HepG2 (cell line): ENCODE results near the gene ZNF211. TPM values are rescaled to one million over a fixed set of nuclear protein-coding genes. Genes with fewer than 3 reads are reported as not detected.

Source experiments
- HNRNPK ChIP-seq: fragments of 200-400 bp; formaldehyde crosslinking; IDR thresholded peaks from 2 replicates; pipeline ENCODE4 v1.6.1; 2018; ENCODE audit warnings: low read length, low read depth, moderate library complexity, mild to moderate bottlenecking; ENCODE audit not compliant: poor library complexity, severe bottlenecking
- KDM3A ChIP-seq: IDR thresholded peaks from 2 replicates; pipeline ENCODE4 v1.6.1; 2018; ENCODE audit warnings: low read depth, missing compliant biosample characterization
- MIER2 ChIP-seq: IDR thresholded peaks from 2 replicates; pipeline ENCODE4 v1.6.1; 2016; ENCODE audit warnings: missing biosample characterization, missing genetic modification reagents
- POGZ ChIP-seq: sonication (generic); formaldehyde crosslinking; IDR thresholded peaks from 2 replicates; pipeline ENCODE4 v1.4.0; 2020; ENCODE audit warnings: mild to moderate bottlenecking, missing genetic modification reagents
- PRPF4 ChIP-seq: fragments of 200-400 bp; formaldehyde crosslinking; IDR thresholded peaks from 2 replicates; pipeline ENCODE4 v1.6.1; 2016; ENCODE audit warnings: low read length, low read depth; ENCODE audit not compliant: poor library complexity, severe bottlenecking
- TOE1 ChIP-seq: sonication (generic); formaldehyde crosslinking; IDR thresholded peaks from 2 replicates; pipeline ENCODE4 v1.4.0; 2020; ENCODE audit warnings: mild to moderate bottlenecking, missing genetic modification reagents
- YY1 ChIP-seq: IDR thresholded peaks from 2 replicates; pipeline ENCODE4 v1.6.1; 2011; ENCODE audit warnings: low read length, low read depth, moderate library complexity, mild to moderate bottlenecking; ENCODE audit not compliant: insufficient read depth, insufficient replicate concordance
- ZFP82 ChIP-seq: sonication (generic); formaldehyde crosslinking; IDR thresholded peaks from 2 replicates; pipeline ENCODE4 v1.5.1; 2020; ENCODE audit warnings: mild to moderate bottlenecking, missing genetic modification reagents, borderline replicate concordance
- ZNF441 ChIP-seq: sonication (generic); formaldehyde crosslinking; IDR thresholded peaks from 2 replicates; pipeline ENCODE4 v1.7.0; 2021; ENCODE audit warnings: missing genetic modification reagents, borderline replicate concordance
- polyA plus RNA-seq, 8 experiments: library from polyadenylated mRNA; depleted of rRNA in 3 of 8; stranded (reverse) in 7 of 8; unstranded in 1 of 8; fragments of >200 nt; fragmentation: Illumina TruSeq in 4 of 8; extraction: Trizol in 4 of 8; gene quantifications; 2 replicates each; pipeline versions ENCODE4 v1.2.1 to v1.2.3, GENCODE V29; 2011 to 2016; ENCODE audit warnings: low read depth in 4 of 8, missing spikeins in 1 of 8, mixed read lengths in 1 of 8; ENCODE audit not compliant: insufficient read depth in 1 of 8
- total RNA-seq, 5 experiments: library from RNA; depleted of rRNA; stranded (reverse); fragments of >200 nt; fragmentation: Illumina TruSeq; extraction: Trizol; gene quantifications; 2 replicates each; pipeline ENCODE4 v1.2.3, GENCODE V29; 2016; ENCODE audit warnings: low read depth in 1 of 5
- TF ChIP-seq, protein P1 (sequence below): IDR thresholded peaks from 2 replicates; pipeline ENCODE4 v1.6.1; 2016; ENCODE audit warnings: low read depth, borderline replicate concordance
- TF ChIP-seq, protein P2 (sequence below): sonication (generic); formaldehyde crosslinking; IDR thresholded peaks from 2 replicates; pipeline ENCODE4 v1.5.1; 2020; ENCODE audit warnings: mild to moderate bottlenecking, missing genetic modification reagents, borderline replicate concordance
- TF ChIP-seq, protein P3 (sequence below): sonication (generic); formaldehyde crosslinking; IDR thresholded peaks from 2 replicates; pipeline ENCODE4 v1.9.0; 2022; ENCODE audit warnings: missing genetic modification reagents, mild to moderate bottlenecking, borderline replicate concordance
- TF ChIP-seq, protein P4 (sequence below), 2 experiments: fragments of 450-650 bp in 1 of 2; sonication (generic) in 1 of 2; formaldehyde crosslinking; IDR thresholded peaks; 2 replicates each; pipeline versions ENCODE4 v1.5.0 to v1.8.0; 2020 to 2022; ENCODE audit warnings: mild to moderate bottlenecking in 1 of 2, missing genetic modification reagents in 1 of 2
- TF ChIP-seq, protein P5 (sequence below): sonication (generic); formaldehyde crosslinking; IDR thresholded peaks from 2 replicates; pipeline ENCODE4 v1.4.0; 2020; ENCODE audit warnings: missing genetic modification reagents, borderline replicate concordance
- TF ChIP-seq, protein P6 (sequence below): IDR thresholded peaks from 2 replicates; pipeline ENCODE4 v1.6.1; 2016; ENCODE audit warnings: low read depth

Gene ZNF211
- total and polyA plus RNA-seq, 2 of the 13 experiments (the other 11 are each of a cell fraction or from before 2014, with no cell fraction given) = 9.9 to 11.2 TPM

DNA sequence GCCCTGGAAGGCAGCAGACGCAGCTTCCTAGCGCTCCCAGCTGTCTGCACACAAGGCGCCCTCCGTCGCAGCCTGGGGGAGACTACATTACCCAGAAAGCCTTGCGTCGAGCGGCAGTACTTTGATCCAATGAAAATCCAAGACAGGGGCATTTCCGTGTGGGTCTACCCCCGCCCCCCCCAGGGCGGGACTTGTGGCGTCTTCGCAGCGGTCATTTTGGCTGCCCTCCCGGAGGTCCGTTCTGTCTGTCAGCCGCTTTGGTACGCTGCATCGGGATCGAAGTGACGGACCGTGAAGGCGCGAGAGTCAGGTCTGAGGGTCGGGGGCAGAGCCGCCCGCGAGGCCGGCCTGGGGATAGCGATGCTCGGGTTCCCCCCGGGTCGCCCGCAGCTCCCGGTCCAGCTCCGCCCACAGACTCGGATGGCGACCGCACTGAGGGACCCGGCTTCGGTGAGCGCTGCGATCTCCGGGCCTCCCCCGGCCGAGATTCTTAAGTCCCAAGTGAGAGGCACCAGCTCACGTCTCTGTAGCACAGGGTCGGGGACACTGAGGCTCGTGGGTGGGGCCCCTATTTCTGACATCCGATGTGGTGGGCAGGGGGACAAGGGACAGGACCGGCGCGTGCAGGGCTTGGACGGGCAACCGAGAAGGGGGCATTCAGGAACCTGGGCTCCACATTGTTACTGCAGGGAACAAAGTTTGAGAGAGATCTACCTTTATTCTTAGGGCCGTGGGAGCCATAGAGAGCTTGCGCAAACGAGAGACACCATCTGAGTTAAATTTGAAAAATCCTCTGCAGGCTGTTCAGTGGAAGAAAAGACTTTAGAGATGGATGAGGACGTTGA is at the start of gene ZNF211 (continued):
- TF ChIP-seq, protein P1, sequence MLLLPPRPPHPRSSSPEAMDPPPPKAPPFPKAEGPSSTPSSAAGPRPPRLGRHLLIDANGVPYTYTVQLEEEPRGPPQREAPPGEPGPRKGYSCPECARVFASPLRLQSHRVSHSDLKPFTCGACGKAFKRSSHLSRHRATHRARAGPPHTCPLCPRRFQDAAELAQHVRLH (CRISPR knock-in tag) = 0 out of 2 replicates have a peak, but pooled peaks have one; percentile 71
- TF ChIP-seq TOE1 (CRISPR knock-in tag) = no peak
- no peak for TF ChIP-seq PRPF4
- TF ChIP-seq, protein P2, sequence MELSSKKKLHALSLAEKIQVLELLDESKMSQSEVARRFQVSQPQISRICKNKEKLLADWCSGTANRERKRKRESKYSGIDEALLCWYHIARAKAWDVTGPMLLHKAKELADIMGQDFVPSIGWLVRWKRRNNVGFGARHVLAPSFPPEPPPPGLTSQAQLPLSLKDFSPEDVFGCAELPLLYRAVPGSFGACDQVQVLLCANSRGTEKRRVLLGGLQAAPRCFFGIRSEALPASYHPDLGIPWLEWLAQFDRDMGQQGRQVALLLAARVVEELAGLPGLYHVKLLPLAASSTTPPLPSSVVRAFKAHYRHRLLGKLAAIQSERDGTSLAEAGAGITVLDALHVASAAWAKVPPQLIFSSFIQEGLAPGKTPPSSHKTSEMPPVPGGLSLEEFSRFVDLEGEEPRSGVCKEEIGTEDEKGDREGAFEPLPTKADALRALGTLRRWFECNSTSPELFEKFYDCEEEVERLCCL (CRISPR knock-in tag) = no peak
- TF ChIP-seq, protein P3, sequence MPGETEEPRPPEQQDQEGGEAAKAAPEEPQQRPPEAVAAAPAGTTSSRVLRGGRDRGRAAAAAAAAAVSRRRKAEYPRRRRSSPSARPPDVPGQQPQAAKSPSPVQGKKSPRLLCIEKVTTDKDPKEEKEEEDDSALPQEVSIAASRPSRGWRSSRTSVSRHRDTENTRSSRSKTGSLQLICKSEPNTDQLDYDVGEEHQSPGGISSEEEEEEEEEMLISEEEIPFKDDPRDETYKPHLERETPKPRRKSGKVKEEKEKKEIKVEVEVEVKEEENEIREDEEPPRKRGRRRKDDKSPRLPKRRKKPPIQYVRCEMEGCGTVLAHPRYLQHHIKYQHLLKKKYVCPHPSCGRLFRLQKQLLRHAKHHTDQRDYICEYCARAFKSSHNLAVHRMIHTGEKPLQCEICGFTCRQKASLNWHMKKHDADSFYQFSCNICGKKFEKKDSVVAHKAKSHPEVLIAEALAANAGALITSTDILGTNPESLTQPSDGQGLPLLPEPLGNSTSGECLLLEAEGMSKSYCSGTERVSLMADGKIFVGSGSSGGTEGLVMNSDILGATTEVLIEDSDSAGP = peak; percentile 85; the same call in 1 of the 2 replicates
- TF ChIP-seq MIER2 = no peak
- TF ChIP-seq HNRNPK = no peak
- TF ChIP-seq POGZ (CRISPR knock-in tag) = peak; percentile 57
- TF ChIP-seq, protein P4, sequence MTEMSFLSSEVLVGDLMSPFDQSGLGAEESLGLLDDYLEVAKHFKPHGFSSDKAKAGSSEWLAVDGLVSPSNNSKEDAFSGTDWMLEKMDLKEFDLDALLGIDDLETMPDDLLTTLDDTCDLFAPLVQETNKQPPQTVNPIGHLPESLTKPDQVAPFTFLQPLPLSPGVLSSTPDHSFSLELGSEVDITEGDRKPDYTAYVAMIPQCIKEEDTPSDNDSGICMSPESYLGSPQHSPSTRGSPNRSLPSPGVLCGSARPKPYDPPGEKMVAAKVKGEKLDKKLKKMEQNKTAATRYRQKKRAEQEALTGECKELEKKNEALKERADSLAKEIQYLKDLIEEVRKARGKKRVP (CRISPR knock-in tag; IDR thresholded peaks at IDR 0.05) = no peak
- TF ChIP-seq, protein P5, sequence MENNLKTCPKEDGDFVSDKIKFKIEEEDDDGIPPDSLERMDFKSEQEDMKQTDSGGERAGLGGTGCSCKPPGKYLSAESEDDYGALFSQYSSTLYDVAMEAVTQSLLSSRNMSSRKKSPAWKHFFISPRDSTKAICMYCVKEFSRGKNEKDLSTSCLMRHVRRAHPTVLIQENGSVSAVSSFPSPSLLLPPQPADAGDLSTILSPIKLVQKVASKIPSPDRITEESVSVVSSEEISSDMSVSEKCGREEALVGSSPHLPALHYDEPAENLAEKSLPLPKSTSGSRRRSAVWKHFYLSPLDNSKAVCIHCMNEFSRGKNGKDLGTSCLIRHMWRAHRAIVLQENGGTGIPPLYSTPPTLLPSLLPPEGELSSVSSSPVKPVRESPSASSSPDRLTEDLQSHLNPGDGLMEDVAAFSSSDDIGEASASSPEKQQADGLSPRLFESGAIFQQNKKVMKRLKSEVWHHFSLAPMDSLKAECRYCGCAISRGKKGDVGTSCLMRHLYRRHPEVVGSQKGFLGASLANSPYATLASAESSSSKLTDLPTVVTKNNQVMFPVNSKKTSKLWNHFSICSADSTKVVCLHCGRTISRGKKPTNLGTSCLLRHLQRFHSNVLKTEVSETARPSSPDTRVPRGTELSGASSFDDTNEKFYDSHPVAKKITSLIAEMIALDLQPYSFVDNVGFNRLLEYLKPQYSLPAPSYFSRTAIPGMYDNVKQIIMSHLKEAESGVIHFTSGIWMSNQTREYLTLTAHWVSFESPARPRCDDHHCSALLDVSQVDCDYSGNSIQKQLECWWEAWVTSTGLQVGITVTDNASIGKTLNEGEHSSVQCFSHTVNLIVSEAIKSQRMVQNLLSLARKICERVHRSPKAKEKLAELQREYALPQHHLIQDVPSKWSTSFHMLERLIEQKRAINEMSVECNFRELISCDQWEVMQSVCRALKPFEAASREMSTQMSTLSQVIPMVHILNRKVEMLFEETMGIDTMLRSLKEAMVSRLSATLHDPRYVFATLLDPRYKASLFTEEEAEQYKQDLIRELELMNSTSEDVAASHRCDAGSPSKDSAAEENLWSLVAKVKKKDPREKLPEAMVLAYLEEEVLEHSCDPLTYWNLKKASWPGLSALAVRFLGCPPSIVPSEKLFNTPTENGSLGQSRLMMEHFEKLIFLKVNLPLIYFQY (CRISPR knock-in tag) = 0 out of 2 replicates have a peak, but pooled peaks have one; percentile 36
- TF ChIP-seq KDM3A (CRISPR knock-in tag) = 0 out of 2 replicates have a peak, but pooled peaks have one; percentile 25
- TF ChIP-seq YY1 = peak; percentile 88
- TF ChIP-seq ZFP82 (CRISPR knock-in tag) = no peak
- no peak for TF ChIP-seq ZNF441 (CRISPR knock-in tag)
- TF ChIP-seq, protein P6, sequence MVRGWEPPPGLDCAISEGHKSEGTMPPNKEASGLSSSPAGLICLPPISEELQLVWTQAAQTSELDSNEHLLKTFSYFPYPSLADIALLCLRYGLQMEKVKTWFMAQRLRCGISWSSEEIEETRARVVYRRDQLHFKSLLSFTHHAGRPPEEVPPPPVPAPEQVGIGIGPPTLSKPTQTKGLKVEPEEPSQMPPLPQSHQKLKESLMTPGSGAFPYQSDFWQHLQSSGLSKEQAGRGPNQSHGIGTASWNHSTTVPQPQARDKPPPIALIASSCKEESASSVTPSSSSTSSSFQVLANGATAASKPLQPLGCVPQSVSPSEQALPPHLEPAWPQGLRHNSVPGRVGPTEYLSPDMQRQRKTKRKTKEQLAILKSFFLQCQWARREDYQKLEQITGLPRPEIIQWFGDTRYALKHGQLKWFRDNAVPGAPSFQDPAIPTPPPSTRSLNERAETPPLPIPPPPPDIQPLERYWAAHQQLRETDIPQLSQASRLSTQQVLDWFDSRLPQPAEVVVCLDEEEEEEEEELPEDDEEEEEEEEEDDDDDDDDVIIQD = no peak
